Subcutaneous abdominal adipose tissue (tissue), 5 donors: ENCODE data around the gene NELFB.
A peak's percentile ranks its signal among the peaks of the same experiment; 100 is the strongest.

Experiments used
- H3K27ac ChIP-seq: one replicate; pipeline ENCODE4 v1.7.0; 2013; ENCODE audit warnings: low read depth, mild to moderate bottlenecking, inconsistent platforms, low read length, moderate library complexity
- H3K27me3 ChIP-seq, 5 donors: one replicate each; pipeline ENCODE4 v1.7.0; 2013; ENCODE audit warnings: low read length in 5 of 5, inconsistent platforms in 1 of 5; ENCODE audit not compliant: control insufficient read depth in 5 of 5, insufficient read depth in 4 of 5
- H3K36me3 ChIP-seq, 5 donors: one replicate each; pipeline ENCODE4 v1.7.0; 2013; ENCODE audit warnings: low read length in 5 of 5; ENCODE audit not compliant: control insufficient read depth in 5 of 5, insufficient read depth in 5 of 5
- H3K4me1 ChIP-seq, 5 donors: one replicate each; pipeline ENCODE4 v1.7.0; 2013; ENCODE audit warnings: low read length in 5 of 5, mild to moderate bottlenecking in 3 of 5, moderate library complexity in 1 of 5; ENCODE audit not compliant: control insufficient read depth in 5 of 5, insufficient read depth in 5 of 5
- H3K4me3 ChIP-seq, 5 donors: one replicate each; pipeline ENCODE4 v1.7.0; 2013; ENCODE audit warnings: low read length in 5 of 5, low read depth in 1 of 5
- H3K9ac ChIP-seq, 5 donors: one replicate each; pipeline ENCODE4 v1.7.0; 2013; ENCODE audit warnings: low read length in 5 of 5, mild to moderate bottlenecking in 4 of 5, moderate library complexity in 3 of 5
- H3K9me3 ChIP-seq, 5 donors: one replicate each; pipeline ENCODE4 v1.7.0; 2013; ENCODE audit warnings: low read length in 5 of 5; ENCODE audit not compliant: control insufficient read depth in 5 of 5
- donor health status: healthy.
- donor health status: healthy.
- donor health status: healthy.
- donor health status: healthy.
- donor health status: healthy.

The NELFB gene

DNA sequence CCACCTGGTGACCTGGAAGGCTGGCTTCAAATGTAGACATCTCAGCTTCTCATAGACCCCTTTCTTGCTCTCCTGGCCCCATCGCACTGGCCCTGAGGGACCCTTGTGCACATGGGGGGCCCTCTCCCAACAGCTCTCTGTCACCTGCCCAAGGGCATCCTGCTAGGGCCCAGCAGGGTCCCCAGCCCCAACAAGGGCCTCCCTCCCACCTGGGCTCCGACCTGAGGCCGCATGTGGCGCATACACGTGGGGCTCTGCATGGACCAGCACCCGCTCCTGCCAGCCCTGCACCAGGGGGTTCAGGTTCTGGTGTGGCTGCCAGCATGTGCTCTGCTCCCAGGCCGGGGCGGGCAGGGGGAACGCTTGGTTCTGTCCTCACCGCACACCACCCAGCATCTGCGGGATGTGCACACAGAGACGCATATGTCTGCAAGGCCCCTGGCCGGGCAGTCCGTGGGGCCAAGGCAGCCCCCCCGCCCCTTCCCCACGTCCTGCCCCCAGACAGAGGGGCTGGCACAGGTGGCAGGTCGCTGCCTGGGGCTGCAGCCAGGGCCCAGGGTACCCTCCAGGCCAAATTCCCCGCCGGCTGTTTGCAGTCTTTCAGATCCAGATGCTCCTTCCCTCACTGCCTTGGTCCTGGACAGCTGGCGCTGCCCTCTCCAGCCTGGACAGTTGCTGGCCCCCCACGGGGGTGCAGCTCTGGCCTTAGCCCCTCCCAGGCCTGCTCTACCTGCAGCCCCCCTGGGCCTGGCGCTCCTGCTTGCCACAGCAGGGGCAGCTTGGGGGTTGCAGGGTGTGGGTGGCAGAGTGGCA is 64.8 kb downstream of the NELFB start:
- peaks cover 3 to 51% (median 34%) of the 10 kb centered on the region in 5 donors for H3K4me1 ChIP-seq
- no peak overlapping the region for H3K4me3 ChIP-seq
- no peak overlapping the region for H3K9ac ChIP-seq
- no peaks in the 10 kb centered on the region for H3K36me3 ChIP-seq
- peaks cover 13 to 22% (median 20%) of the 10 kb centered on the region in 5 donors for H3K27me3 ChIP-seq
- no peak overlapping the region for H3K27ac ChIP-seq
- no peaks in the 10 kb centered on the region for H3K9me3 ChIP-seq

- Histone ChIP-seq H3K9ac (no peak overlapping the region), H3K4me3 (peak overlapping the region in 2 of 5 donors; percentile 14 to 25), H3K36me3 (no peaks in the 10 kb centered on the region), H3K27me3 (peaks cover 8 to 20% (median 17%) of the 10 kb centered on the region in 5 donors), H3K27ac (no peak overlapping the region), H3K9me3 (no peaks in the 10 kb centered on the region), H3K4me1 (peaks cover 3 to 51% (median 32%) of the 10 kb centered on the region in 5 donors)
These were observed 65.6 kb downstream of the NELFB start for GRCh38 chr9:137320555-137321384.

DNA sequence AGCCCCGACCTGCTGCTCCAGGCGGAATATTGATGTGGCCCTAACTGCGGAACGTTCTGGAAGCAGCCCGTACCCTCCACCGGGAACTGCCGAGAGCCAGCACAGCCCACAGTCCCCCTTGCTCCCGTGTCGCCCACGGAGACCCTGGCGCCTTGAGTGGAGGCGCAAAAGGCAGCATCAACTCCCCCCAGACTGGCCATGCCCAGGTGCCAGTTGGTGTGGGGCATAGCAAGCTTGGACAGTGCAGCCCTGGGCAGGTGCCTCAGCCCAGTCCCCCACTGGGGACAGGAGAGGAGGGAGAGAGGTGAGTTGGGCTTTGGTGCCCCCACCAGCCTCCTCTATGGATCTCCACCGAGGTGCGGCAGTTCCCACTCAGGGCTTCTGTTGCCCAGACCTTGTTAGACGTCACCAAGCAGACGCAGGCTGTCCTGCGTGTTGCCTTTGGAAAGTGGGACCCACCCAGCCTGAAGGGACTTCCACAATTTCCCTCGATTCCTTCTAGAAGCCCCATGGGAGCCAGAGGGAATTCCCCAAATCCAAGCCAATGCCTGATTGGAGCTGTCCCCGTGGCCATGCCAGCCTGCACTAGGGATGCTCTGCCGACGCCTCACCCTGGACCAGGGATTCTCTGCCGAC is 66.7 kb downstream of the NELFB start:
- Histone ChIP-seq H3K9me3 (no peaks in the 10 kb centered on the region), H3K36me3 (no peaks in the 10 kb centered on the region), H3K4me3 (no peak overlapping the region), H3K27ac (no peak overlapping the region), H3K9ac (no peak overlapping the region), H3K4me1 (peaks cover 3 to 43% (median 27%) of the 10 kb centered on the region in 5 donors), H3K27me3 (peaks cover 4 to 12% (median 11%) of the 10 kb centered on the region in 5 donors)
